WTC11 (cell line): Measurements from ENCODE around the gene CXCL10.

Experiments used
- CTCF ChIP-seq: fragments of 200-600 bp; IDR thresholded peaks from 2 replicates; pipeline ENCODE4 v1.8.0; 2022; ENCODE audit warnings: antibody characterized with exemption
- ELF4 ChIP-seq: sonication (generic); formaldehyde crosslinking; IDR thresholded peaks from 2 replicates; pipeline ENCODE4 v1.8.1; 2022; ENCODE audit warnings: low read depth, mild to moderate bottlenecking, moderate library complexity, missing genetic modification reagents
- ERG ChIP-seq: fragments of 250-450 bp; sonication (Bioruptor Pico); IDR thresholded peaks from 2 replicates; pipeline ENCODE4 v1.8.0; 2021; ENCODE audit warnings: mild to moderate bottlenecking
- KAT7 ChIP-seq: sonication (generic); formaldehyde crosslinking; IDR thresholded peaks from 2 replicates; pipeline ENCODE4 v1.8.1; 2023; ENCODE audit warnings: missing genetic modification reagents, mild to moderate bottlenecking, borderline replicate concordance
- RELA ChIP-seq: sonication (generic); formaldehyde crosslinking; IDR thresholded peaks from 2 replicates; pipeline ENCODE4 v1.8.1; 2022; ENCODE audit warnings: missing genetic modification reagents, mild to moderate bottlenecking, borderline replicate concordance
- RORB ChIP-seq: fragments of 250-450 bp; sonication (Bioruptor Pico); IDR thresholded peaks from 2 replicates; pipeline ENCODE4 v1.9.0; 2021; ENCODE audit warnings: mild to moderate bottlenecking
- TP53 ChIP-seq: sonication (generic); formaldehyde crosslinking; IDR thresholded peaks from 2 replicates; pipeline ENCODE4 v1.8.1; 2023; ENCODE audit warnings: mild to moderate bottlenecking, missing genetic modification reagents
- USF2 ChIP-seq: sonication (generic); formaldehyde crosslinking; IDR thresholded peaks from 2 replicates; pipeline ENCODE4 v1.8.1; 2023; ENCODE audit warnings: mild to moderate bottlenecking, missing genetic modification reagents, moderate library complexity
- ZBTB21 ChIP-seq: sonication (generic); formaldehyde crosslinking; IDR thresholded peaks from 2 replicates; pipeline ENCODE4 v1.8.1; 2023; ENCODE audit warnings: mild to moderate bottlenecking, missing genetic modification reagents, borderline replicate concordance
- ZNF232 ChIP-seq: sonication (generic); formaldehyde crosslinking; IDR thresholded peaks from 2 replicates; pipeline ENCODE4 v1.8.0; 2022; ENCODE audit warnings: mild to moderate bottlenecking, missing genetic modification reagents

- TF ChIP-seq RORB (CRISPR knock-in tag) (no peak), ELF4 (no peak), USF2 (CRISPR knock-in tag) (no peak), ZNF232 (CRISPR knock-in tag) (no peak), TP53 (CRISPR knock-in tag) (no peak), ERG (CRISPR knock-in tag) (no peak), CTCF (no peak), RELA (CRISPR knock-in tag) (no peak), ZBTB21 (no peak), KAT7 (no peak)
Observed at GRCh38 chr4:76012388-76012801, 10.9 kb downstream of the CXCL10 start.
